ENCODE measurements around the gene AP3S2. TPM values are rescaled to one million over a fixed set of nuclear protein-coding genes. Genes with fewer than 3 reads are reported as not detected.
A peak's percentile ranks its signal among the peaks of the same experiment; 100 is the strongest.

AP3S2 gene
- total and polyA plus RNA-seq, 2 donors (not counting 1 experiment from before 2014, with no cell fraction given): 11.3 to 32.3 TPM

DNA sequence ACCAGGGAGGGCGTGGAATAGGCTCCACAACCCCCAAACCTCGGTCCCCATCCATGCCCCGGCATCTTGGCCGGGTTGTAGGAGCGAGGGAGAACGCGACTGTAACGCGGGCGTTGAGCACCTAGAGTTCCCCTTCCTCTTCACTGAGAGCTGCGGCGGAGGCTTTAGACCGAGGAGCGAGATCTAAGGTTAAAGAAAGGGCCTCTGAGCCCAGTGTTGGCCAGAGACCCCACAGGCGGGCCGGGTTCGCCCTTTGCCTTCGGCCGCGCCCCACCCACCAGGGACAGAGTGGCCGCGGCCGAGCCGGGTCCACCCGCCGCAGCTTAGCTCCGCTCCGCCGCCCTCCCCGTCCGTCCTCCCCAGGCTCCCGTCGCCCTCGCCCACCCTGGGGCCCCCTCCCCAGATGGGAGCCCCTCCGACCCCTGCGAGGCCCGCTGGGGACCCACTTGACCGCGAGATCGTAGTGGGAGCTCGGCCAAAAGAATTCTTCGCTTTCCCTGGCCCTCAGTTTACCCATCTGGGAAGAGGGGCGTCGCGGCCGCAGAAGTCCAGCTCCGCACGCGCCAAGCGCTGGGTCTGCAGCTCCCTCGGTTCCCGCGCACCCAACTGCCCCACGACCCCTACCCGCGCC lies 79.6 kb downstream of the AP3S2 start:
- POLR2A ChIA-PET: interaction anchor here (0.7 kb wide), 1 partner anchor 184 kb away, joined by 3 read pairs; no protein-coding TSS in a partner anchor

More for the DNA sequence above, 79.6 kb downstream of the AP3S2 start:
- H3K9ac ChIP-seq (ENCODE audit: low read length): peak overlapping the region; percentile 60
- 10% methylated on average over 47 of the region's 56 CpGs for WGBS (ENCODE audit: insufficient coverage)
- H3K4me3 ChIP-seq (ENCODE audit: control extremely low read depth in 1 of 5, extremely low read depth in 1 of 5, insufficient read depth in 1 of 5, low read depth in 2 of 5, low read length in 4 of 5): peak overlapping the region; percentile 9 to 55 (median 47)
- peaks cover 0 to 51% (median 27%) of the 10 kb centered on the region in 4 experiments for H3K27me3 ChIP-seq (replicated peaks in 1 of 4; ENCODE audit: control extremely low read depth in 1 of 4, control insufficient read depth in 3 of 4, insufficient read depth in 4 of 4, low read length in 3 of 4)
- H3K4me1 ChIP-seq (ENCODE audit: control insufficient read depth in 2 of 2, insufficient read depth in 2 of 2, low read length in 2 of 2): peaks cover 14 to 17% of the 10 kb centered on the region in 2 donors
- no peak overlapping the region for H3K27ac ChIP-seq (ENCODE audit: low read length in 2 of 2)
- Mint-ChIP-seq H3K27me3 (peaks cover 38% of the 10 kb centered on the region), H3K9me3 (ENCODE audit: insufficient read depth) (no peaks in the 10 kb centered on the region), H3K27ac (no peak overlapping the region), H3K4me3 (peak overlapping the region; percentile 84), H3K4me1 (peaks cover 9% of the 10 kb centered on the region)
- H4K20me1 ChIP-seq (ENCODE audit: control insufficient read depth, insufficient read depth, low read length, poor library complexity, severe bottlenecking): no peaks in the 10 kb centered on the region
- ATAC-seq (ENCODE audit: low read depth) (peak; percentile 51), DNase-seq (peak; percentile 57)
- TF ChIP-seq, protein P1, sequence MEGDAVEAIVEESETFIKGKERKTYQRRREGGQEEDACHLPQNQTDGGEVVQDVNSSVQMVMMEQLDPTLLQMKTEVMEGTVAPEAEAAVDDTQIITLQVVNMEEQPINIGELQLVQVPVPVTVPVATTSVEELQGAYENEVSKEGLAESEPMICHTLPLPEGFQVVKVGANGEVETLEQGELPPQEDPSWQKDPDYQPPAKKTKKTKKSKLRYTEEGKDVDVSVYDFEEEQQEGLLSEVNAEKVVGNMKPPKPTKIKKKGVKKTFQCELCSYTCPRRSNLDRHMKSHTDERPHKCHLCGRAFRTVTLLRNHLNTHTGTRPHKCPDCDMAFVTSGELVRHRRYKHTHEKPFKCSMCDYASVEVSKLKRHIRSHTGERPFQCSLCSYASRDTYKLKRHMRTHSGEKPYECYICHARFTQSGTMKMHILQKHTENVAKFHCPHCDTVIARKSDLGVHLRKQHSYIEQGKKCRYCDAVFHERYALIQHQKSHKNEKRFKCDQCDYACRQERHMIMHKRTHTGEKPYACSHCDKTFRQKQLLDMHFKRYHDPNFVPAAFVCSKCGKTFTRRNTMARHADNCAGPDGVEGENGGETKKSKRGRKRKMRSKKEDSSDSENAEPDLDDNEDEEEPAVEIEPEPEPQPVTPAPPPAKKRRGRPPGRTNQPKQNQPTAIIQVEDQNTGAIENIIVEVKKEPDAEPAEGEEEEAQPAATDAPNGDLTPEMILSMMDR (IDR thresholded peaks at IDR 0.05): no peak
- peak; percentile 75 for TF ChIP-seq EZH2 (IDR thresholded peaks at IDR 0.05; ENCODE audit: borderline replicate concordance, insufficient read depth, low read depth, low read length, poor library complexity, severe bottlenecking)
- H3K9me3 ChIP-seq (ENCODE audit: control extremely low read depth in 1 of 3, control insufficient read depth in 2 of 3, insufficient read depth in 1 of 3, low read length in 2 of 3): peaks cover 0 to 11% (median 0%) of the 10 kb centered on the region in 3 donors
- H3K36me3 ChIP-seq (replicated peaks in 1 of 2; ENCODE audit: control extremely low read depth in 1 of 2, control insufficient read depth in 1 of 2, extremely low read depth in 1 of 2, insufficient read depth in 2 of 2, low read length in 1 of 2): no peaks in the 10 kb centered on the region
- H3K79me2 ChIP-seq (ENCODE audit: control insufficient read depth, insufficient read depth, low read length): no peaks in the 10 kb centered on the region
- intact Hi-C loops (cut with micrococcal nuclease): no loop called here
- peak overlapping the region; percentile 72 for H2AFZ ChIP-seq (ENCODE audit: insufficient read depth, low read depth, low read length, poor library complexity, severe bottlenecking)
- H3K4me2 ChIP-seq (replicated peaks; ENCODE audit: low read depth, low read length, poor library complexity, severe bottlenecking): peak overlapping the region; percentile 93
- CTCF ChIA-PET: no interaction called here

Data from B cell (primary cell).